ENCODE results near the gene KIAA1671.

GRCh38 chr22:24989541-24989951, 37.0 kb downstream of the KIAA1671 start:
- TF ChIP-seq, protein P1, sequence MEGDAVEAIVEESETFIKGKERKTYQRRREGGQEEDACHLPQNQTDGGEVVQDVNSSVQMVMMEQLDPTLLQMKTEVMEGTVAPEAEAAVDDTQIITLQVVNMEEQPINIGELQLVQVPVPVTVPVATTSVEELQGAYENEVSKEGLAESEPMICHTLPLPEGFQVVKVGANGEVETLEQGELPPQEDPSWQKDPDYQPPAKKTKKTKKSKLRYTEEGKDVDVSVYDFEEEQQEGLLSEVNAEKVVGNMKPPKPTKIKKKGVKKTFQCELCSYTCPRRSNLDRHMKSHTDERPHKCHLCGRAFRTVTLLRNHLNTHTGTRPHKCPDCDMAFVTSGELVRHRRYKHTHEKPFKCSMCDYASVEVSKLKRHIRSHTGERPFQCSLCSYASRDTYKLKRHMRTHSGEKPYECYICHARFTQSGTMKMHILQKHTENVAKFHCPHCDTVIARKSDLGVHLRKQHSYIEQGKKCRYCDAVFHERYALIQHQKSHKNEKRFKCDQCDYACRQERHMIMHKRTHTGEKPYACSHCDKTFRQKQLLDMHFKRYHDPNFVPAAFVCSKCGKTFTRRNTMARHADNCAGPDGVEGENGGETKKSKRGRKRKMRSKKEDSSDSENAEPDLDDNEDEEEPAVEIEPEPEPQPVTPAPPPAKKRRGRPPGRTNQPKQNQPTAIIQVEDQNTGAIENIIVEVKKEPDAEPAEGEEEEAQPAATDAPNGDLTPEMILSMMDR (IDR thresholded peaks at IDR 0.05): no peak
- TF ChIP-seq POLR2A (IDR thresholded peaks at IDR 0.05; ENCODE audit: low read depth) (no peak), POLR2AphosphoS5 (IDR thresholded peaks at IDR 0.05) (no peak), EP300 (IDR thresholded peaks at IDR 0.05) (no peak)

Data from esophagus muscularis mucosa (tissue), 4 donors.